ENCODE results near the gene FBXO44.

The FBXO44 gene

GRCh38 chr1:11690397-11691301, 36.0 kb downstream of the FBXO44 start:
- DNase-seq (ENCODE audit: low spot score) = no peak

DNA sequence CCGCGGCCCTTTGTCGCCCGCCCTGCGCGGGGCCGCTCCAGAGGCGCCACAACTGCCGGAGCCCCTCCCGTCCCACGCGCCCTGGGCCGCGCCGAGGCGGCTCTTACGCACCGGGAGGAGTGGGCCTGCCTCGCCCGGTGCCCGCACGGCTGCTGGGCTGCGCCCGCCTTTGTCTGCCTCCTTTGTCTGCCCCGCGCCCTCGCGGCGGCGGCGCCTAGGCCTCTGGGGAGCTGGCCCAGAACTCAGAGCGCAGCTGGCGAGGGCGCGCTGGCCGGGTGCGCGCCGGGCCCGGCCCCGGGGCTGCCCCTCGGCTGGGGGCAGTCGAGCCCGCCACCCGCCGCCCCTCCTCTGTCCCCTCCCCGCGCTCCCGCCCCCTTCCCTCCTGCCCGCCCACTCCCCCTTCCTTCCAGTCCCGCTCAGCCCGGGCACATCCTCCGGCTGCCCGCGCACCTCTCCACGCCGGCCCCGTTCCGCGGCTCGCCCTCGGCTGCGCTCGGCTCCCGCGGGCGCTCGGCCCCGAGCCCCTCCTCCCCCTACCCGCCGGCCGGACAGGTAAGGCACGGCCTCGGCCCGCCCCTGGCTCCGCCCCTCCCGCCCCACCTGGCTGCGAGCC, 36.7 kb downstream of the FBXO44 start, which contains the start of gene DRAXIN:
Gene DRAXIN (plus strand): TSS at position 409 of the 613 bp plus-strand sequence. CDS start 14,549 bp downstream, outside the sequence.
- DNase-seq (ENCODE audit: low spot score) = no peak

DNA sequence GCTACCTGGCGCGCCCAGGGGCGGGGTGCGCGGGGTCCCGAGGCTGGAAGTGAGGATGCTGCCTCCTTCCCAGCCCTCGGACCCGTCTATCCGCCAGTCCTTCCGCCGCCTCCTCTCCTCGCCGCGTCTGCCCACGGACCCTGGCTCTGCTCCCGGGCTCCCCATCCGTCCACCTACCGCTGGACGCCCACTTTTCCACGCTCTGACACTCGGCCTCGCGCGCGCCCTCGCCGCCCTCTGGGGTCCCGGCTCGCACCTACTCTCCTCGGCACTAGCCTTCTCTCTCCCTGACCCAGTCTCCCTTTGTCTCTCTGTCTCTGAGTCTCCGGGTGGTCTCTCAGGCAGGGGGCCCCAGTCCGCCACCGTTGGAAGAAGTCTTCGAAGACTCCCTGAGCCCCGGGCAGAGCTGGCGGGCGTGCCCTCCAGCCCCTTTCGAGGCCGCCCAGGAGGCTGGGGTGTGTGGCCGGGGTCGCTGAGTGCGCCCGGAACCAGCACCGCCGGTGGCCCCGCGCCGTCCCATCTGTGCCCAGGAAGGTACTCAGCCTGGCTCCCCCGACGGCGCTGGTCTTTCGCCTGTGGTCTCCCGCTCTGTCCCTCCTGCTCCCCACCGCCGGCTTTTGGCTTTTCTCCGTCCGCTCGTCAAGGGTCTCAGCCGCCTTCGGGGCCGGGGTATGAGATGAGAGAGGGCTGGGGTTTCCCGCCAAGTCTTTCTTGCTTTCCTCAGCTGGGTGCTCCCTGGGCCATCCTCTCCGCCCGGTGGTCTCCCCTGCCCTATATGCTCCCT, 37.4 kb downstream of the FBXO44 start:
- DNase-seq (ENCODE audit: low spot score) = no peak

- no peak for DNase-seq (ENCODE audit: low spot score)
Measured at GRCh38 chr1:11693024-11693590, 38.4 kb downstream of the FBXO44 start.

- DNase-seq (ENCODE audit: low spot score) = no peak
Measured at GRCh38 chr1:11693917-11694316, 39.2 kb downstream of the FBXO44 start.

- DNase-seq (ENCODE audit: low spot score) = no peak
Measured at GRCh38 chr1:11695861-11696260, 41.2 kb downstream of the FBXO44 start.

- no peak for DNase-seq (ENCODE audit: low spot score)
Measured at GRCh38 chr1:11697188-11697892, 42.7 kb downstream of the FBXO44 start.

DNA sequence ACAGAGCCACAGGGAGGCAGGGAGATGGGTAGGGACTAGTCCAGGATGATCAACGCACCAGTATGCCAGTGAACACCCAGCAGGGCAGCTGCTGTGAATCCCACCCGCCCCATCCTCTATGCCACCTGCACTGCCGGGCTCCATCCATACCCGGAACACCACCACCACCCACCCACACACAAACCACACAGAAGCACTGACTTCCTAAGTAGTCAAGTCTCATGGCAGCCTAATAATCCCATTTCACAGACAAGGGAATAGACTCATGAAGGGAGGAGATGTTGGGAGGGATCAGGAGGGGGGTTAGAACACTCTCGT, 43.2 kb downstream of the FBXO44 start:
- no peak for DNase-seq (ENCODE audit: low spot score)

- no peak for DNase-seq (ENCODE audit: low spot score)
Measured at GRCh38 chr1:11700601-11701467, 46.2 kb downstream of the FBXO44 start.

DNA sequence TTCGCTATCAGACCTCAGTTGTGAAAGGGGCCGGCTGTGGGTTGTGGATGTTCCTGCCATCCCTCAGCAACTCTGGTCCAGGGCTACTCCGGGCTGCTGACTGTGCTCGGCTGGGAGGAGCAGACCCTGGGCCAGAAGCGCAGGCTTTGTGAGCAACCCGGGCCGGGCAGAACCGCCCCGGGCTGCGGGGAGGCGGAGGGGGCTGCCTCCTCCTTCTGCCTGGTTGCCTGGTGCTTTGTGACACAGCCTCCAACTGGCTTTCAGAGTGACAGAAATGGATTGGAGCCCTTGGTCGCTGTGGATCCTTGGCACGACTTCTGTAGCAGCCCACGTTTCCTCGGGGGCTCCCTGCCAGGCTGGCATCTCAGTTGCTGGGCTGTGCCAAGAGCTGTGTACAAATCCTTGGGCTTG, 46.9 kb downstream of the FBXO44 start:
- peak; percentile 93 for DNase-seq (ENCODE audit: low spot score)

GRCh38 chr1:11701981-11702803, 47.5 kb downstream of the FBXO44 start:
- no peak for DNase-seq (ENCODE audit: low spot score)

DNA sequence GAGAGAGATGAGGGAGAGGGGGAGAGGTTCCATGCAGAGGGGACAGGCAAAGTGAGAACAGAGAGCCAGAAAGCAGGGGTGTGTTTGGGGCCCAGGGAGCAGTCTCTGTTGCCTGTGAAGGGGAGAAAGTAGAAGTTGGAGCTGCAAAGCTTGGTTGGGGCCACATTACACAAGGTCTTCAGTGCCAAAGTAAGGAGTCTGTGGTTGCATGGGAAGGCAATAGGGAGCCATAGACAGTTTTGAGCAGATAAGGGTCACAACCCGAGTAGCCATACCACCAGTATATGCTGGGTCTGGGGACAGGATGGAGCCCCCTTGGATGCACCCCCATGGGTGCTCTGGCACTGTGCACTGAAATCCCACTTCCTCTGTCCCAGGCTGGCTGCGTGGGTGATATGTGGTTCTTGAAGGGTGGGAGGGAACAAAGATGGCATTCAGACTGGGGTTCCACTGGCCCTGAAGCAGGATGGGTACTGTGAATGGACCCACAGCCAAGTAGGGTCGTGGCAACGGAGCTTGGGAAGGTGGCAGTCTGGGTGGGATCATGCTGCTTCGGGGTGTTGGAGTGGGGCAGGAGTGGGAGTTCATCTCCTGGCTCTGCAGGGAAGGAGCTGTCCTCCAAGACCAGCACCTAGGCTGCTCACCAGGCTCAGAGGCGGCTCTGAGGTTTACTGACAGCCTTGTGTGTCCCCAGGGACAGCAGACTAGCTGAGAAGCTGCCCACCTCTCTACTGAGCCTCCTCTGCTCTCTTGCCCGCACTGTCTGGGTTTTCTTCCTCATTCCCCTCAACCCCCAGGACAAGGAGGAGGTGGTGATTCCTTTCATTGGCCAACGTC, 48.9 kb downstream of the FBXO44 start:
- DNase-seq (ENCODE audit: low spot score) = no peak

DNA sequence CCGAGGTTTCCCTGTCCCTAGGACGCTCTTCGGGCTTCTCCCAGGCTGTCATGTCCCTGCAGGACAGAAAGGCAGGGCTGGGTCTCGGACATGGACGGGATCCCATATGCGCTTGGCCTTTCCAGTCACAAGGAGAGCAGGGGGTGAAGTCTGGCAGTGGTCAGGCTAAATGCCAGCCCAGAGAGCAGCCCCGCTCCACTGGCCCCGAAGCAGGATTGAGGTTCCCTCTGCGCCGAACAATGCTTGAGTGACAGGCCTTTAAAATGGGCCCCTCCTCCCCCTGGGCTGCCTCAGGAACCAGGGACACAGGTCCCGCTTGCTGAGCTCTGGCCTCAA, 49.5 kb downstream of the FBXO44 start:
- no peak for DNase-seq (ENCODE audit: low spot score)

- no peak for DNase-seq (ENCODE audit: low spot score)
Measured at GRCh38 chr1:11704691-11705475, 50.2 kb downstream of the FBXO44 start.

DNA sequence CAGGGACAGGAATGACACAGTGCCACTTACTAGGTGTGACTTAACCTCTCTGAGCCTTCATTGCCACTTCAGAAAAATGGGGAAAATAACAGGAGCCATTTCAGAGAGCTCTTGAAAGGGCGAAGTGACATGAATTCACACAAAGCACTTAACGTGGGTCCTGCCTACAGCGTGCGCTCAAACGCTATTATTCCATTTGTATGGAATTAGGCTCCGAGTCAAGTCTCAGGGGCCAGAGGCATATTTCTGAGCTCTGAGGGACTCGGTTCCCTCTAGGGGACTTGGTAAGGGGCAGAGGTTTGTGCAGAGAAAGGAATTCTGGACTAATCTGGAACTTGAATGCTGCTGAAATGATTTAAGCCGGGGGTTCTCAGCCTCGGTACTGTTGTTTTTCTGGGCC, 50.9 kb downstream of the FBXO44 start:
- DNase-seq (ENCODE audit: low spot score) = no peak

GRCh38 chr1:11706292-11706691, 51.6 kb downstream of the FBXO44 start:
- DNase-seq (ENCODE audit: low spot score) = no peak

DNA sequence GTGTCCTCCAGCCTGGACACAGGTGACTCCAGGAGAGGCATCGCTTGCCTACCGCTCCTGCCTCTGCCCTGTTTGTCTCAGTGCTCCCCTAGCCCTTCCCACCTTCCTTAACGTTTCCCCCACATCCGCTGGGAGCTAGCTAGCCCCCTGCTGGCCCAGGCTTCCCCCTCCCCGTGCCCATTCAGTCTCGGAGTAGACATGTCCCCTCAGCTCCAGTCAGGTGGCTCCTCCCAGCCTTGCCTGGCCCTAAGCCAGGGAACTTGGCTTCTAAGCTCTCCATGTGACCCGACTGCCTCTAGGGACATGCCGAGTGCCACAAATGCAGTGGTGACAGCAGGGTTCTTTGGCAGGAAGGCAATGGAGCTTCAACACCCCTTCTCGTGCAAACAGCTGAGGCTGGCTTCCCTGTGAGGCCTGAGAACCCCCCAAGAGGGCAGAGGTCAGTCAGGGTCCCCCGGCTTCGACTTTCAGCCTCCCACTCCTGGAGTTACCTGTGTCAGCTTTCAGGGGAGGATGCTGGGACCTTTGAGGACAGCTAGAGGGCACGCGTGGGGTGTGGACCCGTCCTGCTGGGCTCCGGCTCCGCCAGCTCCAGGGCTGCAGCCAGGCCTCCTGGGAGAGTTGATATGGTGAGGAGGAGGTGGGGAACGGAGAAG, 53.1 kb downstream of the FBXO44 start:
- no peak for DNase-seq (ENCODE audit: low spot score)

Measured in cerebellar cortex (tissue), 1 donor.